Epithelial cell of esophagus (primary cell): Measurements from ENCODE around the gene INPP5F.

Source experiments
- DNase-seq: peaks from one replicate; pipeline ENCODE4 v3.0.0; 2010; ENCODE audit warnings: low read depth
- H3K4me3 ChIP-seq: 2 replicates; pipeline ENCODE4 v1.5.1; 2011; ENCODE audit warnings: mild to moderate bottlenecking, low read length, control low read depth
- CTCF ChIP-seq: IDR thresholded peaks from 2 replicates; pipeline ENCODE4 v1.5.1; 2011; ENCODE audit warnings: low read depth, mild to moderate bottlenecking, low read length, control low read depth, inconsistent platforms; ENCODE audit not compliant: insufficient read depth; ENCODE audit errors: missing control alignments

Gene INPP5F

GRCh38 chr10:119817991-119818888 is 92.4 kb downstream of the INPP5F start:
- peak; percentile 40 for DNase-seq
- peak overlapping the region; percentile 34 for H3K4me3 ChIP-seq

GRCh38 chr10:119818889-119819270 is 93.0 kb downstream of the INPP5F start:
- DNase-seq, result no peak
- peak overlapping the region; percentile 34 for H3K4me3 ChIP-seq
- TF ChIP-seq CTCF, result no peak

More at GRCh38 chr10:119817991-119818888, 92.4 kb downstream of the INPP5F start:
- TF ChIP-seq CTCF, result no peak

- TF ChIP-seq CTCF, result no peak
- DNase-seq, result no peak
- no peak overlapping the region for H3K4me3 ChIP-seq
Measured at GRCh38 chr10:119821182-119821581, 95.3 kb downstream of the INPP5F start.

GRCh38 chr10:119824299-119824698 is 98.4 kb downstream of the INPP5F start:
- no peak overlapping the region for H3K4me3 ChIP-seq
- no peak for TF ChIP-seq CTCF
- no peak for DNase-seq

GRCh38 chr10:119826771-119827170 is 100.9 kb downstream of the INPP5F start:
- H3K4me3 ChIP-seq, result no peak overlapping the region
- peak; percentile 33 for DNase-seq
- no peak for TF ChIP-seq CTCF

- TF ChIP-seq CTCF, result no peak
- no peak overlapping the region for H3K4me3 ChIP-seq
- DNase-seq, result no peak
Measured at GRCh38 chr10:119827430-119827829, 101.6 kb downstream of the INPP5F start.

GRCh38 chr10:119829429-119829828 is 103.6 kb downstream of the INPP5F start:
- H3K4me3 ChIP-seq, result no peak overlapping the region
- no peak for DNase-seq
- TF ChIP-seq CTCF, result no peak
